ENCODE data around the gene CERS1.

The CERS1 gene

DNA sequence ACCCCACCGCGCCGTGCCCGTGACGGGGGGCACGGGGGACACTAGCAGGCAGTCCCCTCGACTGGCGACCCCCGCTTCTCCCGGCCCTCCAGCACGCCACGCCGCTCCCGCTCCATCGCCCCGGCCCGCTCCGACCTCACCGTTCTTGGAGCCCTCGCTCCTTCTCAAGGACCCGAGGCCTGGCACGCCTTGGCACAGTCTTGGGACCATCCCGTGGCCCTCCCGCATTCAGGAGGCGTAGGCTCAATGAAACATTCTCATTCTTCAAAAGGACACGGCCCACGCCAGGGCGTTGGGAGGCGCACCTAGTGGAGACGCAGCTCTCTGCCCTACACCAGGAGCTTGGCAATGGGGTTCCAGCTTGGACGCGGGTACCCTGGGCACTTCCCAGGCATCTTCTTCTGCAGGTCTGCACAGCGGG, 473 bp upstream of the CERS1 start:
- no peak for TF ChIP-seq SUZ12 (IDR thresholded peaks at IDR 0.05; ENCODE audit: extremely low read depth, insufficient read depth, insufficient read length)
- peaks cover 10% of the 10 kb centered on the region for H3K4me1 ChIP-seq (ENCODE audit: insufficient read depth, insufficient read length)
- H3K27me3 ChIP-seq (ENCODE audit: insufficient read depth, insufficient read length), result no peaks in the 10 kb centered on the region
- DNase-seq (ENCODE audit: low read depth, low spot score), result no peak
- no peak overlapping the region for H3K4me3 ChIP-seq (ENCODE audit: insufficient read length, low read depth)
- no peak overlapping the region for H3K9ac ChIP-seq (ENCODE audit: insufficient read length, low read depth)
- H3K9me3 ChIP-seq (ENCODE audit: insufficient read depth, low read length), result no peaks in the 10 kb centered on the region
- peaks cover 39% of the 10 kb centered on the region for H3K36me3 ChIP-seq (ENCODE audit: insufficient read depth, insufficient read length, low read length)

DNA sequence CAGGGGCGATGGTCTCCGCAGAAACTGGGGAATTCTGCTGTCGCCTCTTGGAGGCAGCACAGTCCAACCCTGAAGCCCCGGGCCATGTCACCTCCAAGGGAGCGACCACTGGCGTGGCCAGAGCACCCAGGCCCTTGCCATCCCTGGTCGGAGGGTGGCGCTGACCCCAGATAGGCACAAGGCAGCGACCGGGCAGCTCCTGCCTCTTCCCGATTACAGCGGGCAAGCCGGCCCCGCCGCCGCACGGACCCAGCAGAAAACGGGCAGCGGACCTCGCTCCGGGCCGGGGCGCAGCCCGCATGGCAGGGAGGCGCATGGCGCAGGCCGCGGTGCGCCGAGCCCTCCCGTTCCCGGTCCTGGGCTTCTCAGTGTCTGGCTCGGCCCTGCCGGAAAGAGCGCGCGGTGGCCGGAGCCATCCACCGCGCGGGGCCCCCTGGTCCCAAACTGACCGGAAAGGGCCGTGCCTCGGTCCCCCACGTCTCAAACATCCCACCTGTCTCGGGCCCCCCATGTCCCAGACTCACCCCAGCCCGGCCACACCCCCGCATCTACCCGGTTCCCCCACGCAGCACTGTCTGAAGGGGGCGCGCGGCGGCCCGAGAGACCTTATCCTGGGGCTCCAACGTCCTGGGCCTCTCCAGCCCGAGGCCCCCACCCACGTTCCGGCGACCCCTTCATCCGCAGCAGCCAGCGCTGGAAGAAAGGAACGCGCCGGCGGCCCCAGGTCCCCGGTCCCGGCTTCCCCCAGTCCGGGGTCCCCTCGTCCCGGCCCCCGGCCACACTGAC, 727 bp downstream of the CERS1 start:
- Histone ChIP-seq H3K9me3 (ENCODE audit: insufficient read depth, low read length) (no peaks in the 10 kb centered on the region), H3K4me3 (ENCODE audit: insufficient read length, low read depth) (peak overlapping the region; percentile 77), H3K36me3 (ENCODE audit: insufficient read depth, insufficient read length, low read length) (peaks cover 28% of the 10 kb centered on the region), H3K9ac (ENCODE audit: insufficient read length, low read depth) (peak overlapping the region; percentile 79), H3K27me3 (ENCODE audit: insufficient read depth, insufficient read length) (no peaks in the 10 kb centered on the region), H3K4me1 (ENCODE audit: insufficient read depth, insufficient read length) (peaks cover 12% of the 10 kb centered on the region)
- DNase-seq (ENCODE audit: low read depth, low spot score), result peak; percentile 67
- TF ChIP-seq YY1 (IDR thresholded peaks at IDR 0.05; ENCODE audit: insufficient read depth, insufficient read length) (no peak), ZNF274 (IDR thresholded peaks at IDR 0.05; ENCODE audit: low read depth, low read length) (no peak), SUZ12 (IDR thresholded peaks at IDR 0.05; ENCODE audit: extremely low read depth, insufficient read depth, insufficient read length) (no peak)

DNA sequence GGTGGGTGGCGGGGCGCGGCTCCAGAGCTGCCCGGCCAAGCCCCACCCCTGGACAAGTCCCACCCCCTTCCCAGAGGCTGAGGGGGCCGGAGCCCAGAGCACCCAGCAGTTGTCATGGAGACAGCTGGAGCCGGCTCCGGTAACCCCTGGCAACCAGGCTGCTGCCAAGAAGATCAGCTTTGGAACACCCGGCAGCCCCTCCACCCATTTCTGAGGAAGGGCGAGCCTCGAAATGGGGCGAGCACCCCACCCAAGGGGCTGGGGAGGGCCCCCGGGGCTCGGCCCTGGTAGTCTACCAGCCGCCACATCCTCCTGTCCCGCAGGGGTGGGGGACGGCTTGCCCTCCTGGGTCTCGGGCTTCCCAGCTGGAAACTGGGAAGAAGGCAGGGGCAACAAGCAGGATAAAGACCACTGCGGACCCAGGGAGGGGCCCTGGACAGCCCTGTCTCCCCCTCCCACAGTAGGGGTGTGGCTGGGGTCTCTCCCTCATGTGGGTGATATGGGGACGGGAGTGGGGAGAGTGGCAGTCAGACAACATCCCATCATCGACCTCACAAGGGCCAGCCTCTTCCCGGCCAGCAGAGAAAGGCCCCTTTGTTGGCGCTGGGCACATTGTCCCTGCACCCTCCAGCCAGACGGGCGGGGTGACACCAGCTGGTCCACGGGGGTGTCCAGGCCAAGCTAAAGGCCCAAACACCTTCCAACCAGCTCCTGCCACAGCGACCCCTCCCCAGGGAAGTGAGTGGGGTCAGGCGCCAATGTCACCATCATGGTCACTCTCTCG, 1.5 kb downstream of the CERS1 start:
- Histone ChIP-seq H3K4me3 (ENCODE audit: insufficient read length, low read depth) (peak overlapping the region; percentile 77), H3K36me3 (ENCODE audit: insufficient read depth, insufficient read length, low read length) (peaks cover 24% of the 10 kb centered on the region), H3K9me3 (ENCODE audit: insufficient read depth, low read length) (no peaks in the 10 kb centered on the region), H3K9ac (ENCODE audit: insufficient read length, low read depth) (peak overlapping the region; percentile 79), H3K27me3 (ENCODE audit: insufficient read depth, insufficient read length) (no peaks in the 10 kb centered on the region), H3K4me1 (ENCODE audit: insufficient read depth, insufficient read length) (peaks cover 14% of the 10 kb centered on the region)
- TF ChIP-seq SUZ12 (IDR thresholded peaks at IDR 0.05; ENCODE audit: extremely low read depth, insufficient read depth, insufficient read length) (no peak), YY1 (IDR thresholded peaks at IDR 0.05; ENCODE audit: insufficient read depth, insufficient read length) (no peak), ZNF274 (IDR thresholded peaks at IDR 0.05; ENCODE audit: low read depth, low read length) (no peak)
- DNase-seq (ENCODE audit: low read depth, low spot score), result no peak

- H3K9me3 ChIP-seq (ENCODE audit: insufficient read depth, low read length), result no peaks in the 10 kb centered on the region
- H3K4me1 ChIP-seq (ENCODE audit: insufficient read depth, insufficient read length), result peaks cover 14% of the 10 kb centered on the region
- no peaks in the 10 kb centered on the region for H3K27me3 ChIP-seq (ENCODE audit: insufficient read depth, insufficient read length)
- peak overlapping the region; percentile 8 for H3K9ac ChIP-seq (ENCODE audit: insufficient read length, low read depth)
- DNase-seq (ENCODE audit: low read depth, low spot score), result no peak
- TF ChIP-seq YY1 (IDR thresholded peaks at IDR 0.05; ENCODE audit: insufficient read depth, insufficient read length) (no peak), ZNF274 (IDR thresholded peaks at IDR 0.05; ENCODE audit: low read depth, low read length) (no peak)
- H3K36me3 ChIP-seq (ENCODE audit: insufficient read depth, insufficient read length, low read length), result peaks cover 17% of the 10 kb centered on the region
- H3K4me3 ChIP-seq (ENCODE audit: insufficient read length, low read depth), result no peak overlapping the region
These were observed 2.2 kb downstream of the CERS1 start for GRCh38 chr19:18893587-18894253.

DNA sequence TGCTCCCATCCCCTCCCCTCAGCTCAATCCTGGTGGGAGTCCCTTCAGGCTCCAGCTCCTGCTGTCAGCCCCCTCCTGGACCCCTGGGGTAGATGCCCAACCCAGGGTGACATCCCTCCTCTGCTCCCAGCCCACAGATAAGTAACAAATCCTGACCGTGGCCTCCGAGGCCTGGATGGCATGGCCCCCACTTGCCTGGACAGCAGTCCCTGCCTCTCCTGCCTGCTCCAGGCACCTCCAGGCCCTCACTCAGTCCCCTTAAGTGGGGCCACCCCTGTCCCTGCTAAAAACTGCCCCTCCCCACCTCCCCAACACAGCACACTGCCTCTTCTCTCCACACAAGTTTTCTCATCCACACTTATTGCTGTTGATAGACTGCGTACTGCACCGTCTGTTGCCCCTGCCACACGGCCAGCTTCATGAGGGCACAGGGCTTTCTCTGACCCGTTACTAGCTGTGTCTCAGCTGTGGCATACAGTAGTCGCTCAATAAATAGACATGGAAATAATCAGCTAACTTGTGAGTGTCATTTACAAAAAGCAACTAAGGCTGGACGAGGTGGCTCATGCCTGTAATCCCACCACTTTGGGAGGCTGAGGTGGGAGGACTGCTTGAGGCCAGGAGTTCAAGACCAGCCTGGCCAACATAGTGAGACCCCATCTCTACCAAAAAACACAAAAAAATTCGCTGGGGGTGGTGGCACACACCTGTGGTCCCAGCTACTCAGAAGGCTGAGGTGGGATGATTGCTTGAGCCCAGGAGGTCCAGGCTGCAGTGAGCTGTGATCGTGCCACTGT, 5.8 kb downstream of the CERS1 start:
- H3K4me3 ChIP-seq (ENCODE audit: insufficient read length, low read depth), result no peak overlapping the region
- H3K4me1 ChIP-seq (ENCODE audit: insufficient read depth, insufficient read length), result peaks cover 12% of the 10 kb centered on the region
- TF ChIP-seq YY1 (IDR thresholded peaks at IDR 0.05; ENCODE audit: insufficient read depth, insufficient read length) (no peak), ZNF274 (IDR thresholded peaks at IDR 0.05; ENCODE audit: low read depth, low read length) (no peak), SUZ12 (IDR thresholded peaks at IDR 0.05; ENCODE audit: extremely low read depth, insufficient read depth, insufficient read length) (no peak)
- H3K36me3 ChIP-seq (ENCODE audit: insufficient read depth, insufficient read length, low read length), result peaks cover 27% of the 10 kb centered on the region
- DNase-seq (ENCODE audit: low read depth, low spot score), result no peak
- H3K9ac ChIP-seq (ENCODE audit: insufficient read length, low read depth), result no peak overlapping the region
- H3K27me3 ChIP-seq (ENCODE audit: insufficient read depth, insufficient read length), result no peaks in the 10 kb centered on the region
- no peaks in the 10 kb centered on the region for H3K9me3 ChIP-seq (ENCODE audit: insufficient read depth, low read length)

DNA sequence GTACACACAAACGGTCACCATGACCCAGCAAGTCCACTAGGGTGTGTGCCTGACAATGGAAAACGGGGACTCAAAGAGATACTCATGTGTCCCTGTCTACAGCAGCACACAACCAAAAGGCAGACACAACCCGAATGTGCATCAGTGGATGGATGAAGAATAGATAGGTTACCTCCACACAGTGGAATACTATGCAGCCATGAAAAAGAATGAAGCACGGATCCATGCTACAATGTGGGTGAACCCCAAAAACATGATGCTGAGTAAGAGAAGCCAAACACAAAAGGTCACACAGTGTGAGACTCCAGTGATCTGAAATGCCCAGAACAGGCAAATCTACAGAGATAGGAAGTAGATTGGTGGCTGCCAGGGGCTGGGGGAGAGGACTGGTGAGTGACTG, 9.0 kb downstream of the CERS1 start:
- DNase-seq (ENCODE audit: low read depth, low spot score), result no peak
- Histone ChIP-seq H3K4me3 (ENCODE audit: insufficient read length, low read depth) (no peak overlapping the region), H3K27me3 (ENCODE audit: insufficient read depth, insufficient read length) (no peaks in the 10 kb centered on the region), H3K9ac (ENCODE audit: insufficient read length, low read depth) (no peak overlapping the region), H3K36me3 (ENCODE audit: insufficient read depth, insufficient read length, low read length) (peaks cover 35% of the 10 kb centered on the region), H3K4me1 (ENCODE audit: insufficient read depth, insufficient read length) (peaks cover 5% of the 10 kb centered on the region), H3K9me3 (ENCODE audit: insufficient read depth, low read length) (no peaks in the 10 kb centered on the region)
- TF ChIP-seq SUZ12 (IDR thresholded peaks at IDR 0.05; ENCODE audit: extremely low read depth, insufficient read depth, insufficient read length) (no peak), ZNF274 (IDR thresholded peaks at IDR 0.05; ENCODE audit: low read depth, low read length) (no peak), YY1 (IDR thresholded peaks at IDR 0.05; ENCODE audit: insufficient read depth, insufficient read length) (no peak)

All from NT2/D1 (cell line).